Calu3 (cell line): ENCODE data around the gene OVOL3. TPM values are rescaled to one million over a fixed set of nuclear protein-coding genes. Genes with fewer than 3 reads are reported as not detected.

Experiments used
- BruUV-seq: library from RNA; stranded (reverse); fragments of 400-500 nt; replicated peaks from 2 replicates; lab custom pipeline; 2021; lab: Mats Ljungman, UMichigan
- CTCF ChIA-PET: fragments of 300-600 bp; sonication (Branson Sonifier 250); formaldehyde crosslinking; loops from one replicate; lab custom pipeline; 2022; ENCODE audit warnings: antibody characterized with exemption; lab: Charles Lee
- DNase-seq: peaks from one replicate; pipeline ENCODE4 v3.0.0; 2022
- H3K27ac Mint-ChIP-seq: one replicate; pipeline ENCODE4 v1.8.0; 2022; ENCODE audit warnings: mixed read lengths; ENCODE audit not compliant: unreplicated experiment
- H3K27me3 Mint-ChIP-seq: one replicate; pipeline ENCODE4 v1.8.0; 2022; ENCODE audit warnings: mixed read lengths; ENCODE audit not compliant: unreplicated experiment
- H3K36me3 Mint-ChIP-seq: one replicate; pipeline ENCODE4 v1.8.0; 2022; ENCODE audit warnings: mild to moderate bottlenecking, moderate library complexity, mixed read lengths; ENCODE audit not compliant: insufficient read depth, unreplicated experiment
- H3K4me1 Mint-ChIP-seq: one replicate; pipeline ENCODE4 v1.8.0; 2022; ENCODE audit warnings: mild to moderate bottlenecking, low read depth, mixed read lengths; ENCODE audit not compliant: unreplicated experiment
- H3K4me3 Mint-ChIP-seq: one replicate; pipeline ENCODE4 v1.8.0; 2022; ENCODE audit warnings: mild to moderate bottlenecking, low read depth, moderate library complexity, mixed read lengths; ENCODE audit not compliant: unreplicated experiment
- H3K9me3 Mint-ChIP-seq: one replicate; pipeline ENCODE4 v1.8.0; 2022; ENCODE audit warnings: low read depth, mixed read lengths; ENCODE audit not compliant: unreplicated experiment
- intact Hi-C: fragments of 100-400 bp; cut with micrococcal nuclease; formaldehyde crosslinking; loops from one replicate; pipeline ENCODE4 v1.10.0; 2022; ENCODE audit not compliant: unreplicated experiment
- total RNA-seq: library from RNA; stranded (reverse); gene quantifications from 2 replicates; pipeline ENCODE4 v1.2.3, GENCODE V29; 2022
- TF ChIP-seq, protein P1 (sequence below): fragments of 200-600 bp; IDR thresholded peaks from one replicate; pipeline ENCODE4 v1.8.0; 2022; ENCODE audit warnings: antibody characterized with exemption; ENCODE audit not compliant: unreplicated experiment

OVOL3 gene
- total RNA-seq, 1 experiment from 2014 or later = not detected

DNA sequence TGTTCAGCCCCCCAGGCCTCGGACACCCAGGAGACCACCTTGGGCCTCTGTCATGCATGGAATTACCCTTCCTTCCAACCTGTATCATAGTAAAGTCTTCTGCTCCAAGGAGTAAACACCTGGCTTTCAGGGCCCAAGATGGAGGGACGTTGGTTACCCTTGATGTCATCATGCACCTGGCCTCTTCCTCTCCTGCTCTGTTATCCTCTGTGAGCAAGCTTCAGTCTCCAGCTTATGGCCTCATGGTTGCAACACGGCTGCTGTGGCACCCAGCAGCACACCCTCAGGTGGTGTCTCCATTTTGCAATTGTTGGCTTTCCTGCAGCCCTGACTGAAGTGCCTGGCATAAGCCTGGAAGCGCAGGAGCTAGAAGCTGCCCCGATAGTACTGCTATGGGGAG lies 4.0 kb upstream of the OVOL3 start:
- no peak overlapping the region for H3K4me3 Mint-ChIP-seq
- BruUV-seq = no TSS peak
- DNase-seq = no peak
- TF ChIP-seq, protein P1, sequence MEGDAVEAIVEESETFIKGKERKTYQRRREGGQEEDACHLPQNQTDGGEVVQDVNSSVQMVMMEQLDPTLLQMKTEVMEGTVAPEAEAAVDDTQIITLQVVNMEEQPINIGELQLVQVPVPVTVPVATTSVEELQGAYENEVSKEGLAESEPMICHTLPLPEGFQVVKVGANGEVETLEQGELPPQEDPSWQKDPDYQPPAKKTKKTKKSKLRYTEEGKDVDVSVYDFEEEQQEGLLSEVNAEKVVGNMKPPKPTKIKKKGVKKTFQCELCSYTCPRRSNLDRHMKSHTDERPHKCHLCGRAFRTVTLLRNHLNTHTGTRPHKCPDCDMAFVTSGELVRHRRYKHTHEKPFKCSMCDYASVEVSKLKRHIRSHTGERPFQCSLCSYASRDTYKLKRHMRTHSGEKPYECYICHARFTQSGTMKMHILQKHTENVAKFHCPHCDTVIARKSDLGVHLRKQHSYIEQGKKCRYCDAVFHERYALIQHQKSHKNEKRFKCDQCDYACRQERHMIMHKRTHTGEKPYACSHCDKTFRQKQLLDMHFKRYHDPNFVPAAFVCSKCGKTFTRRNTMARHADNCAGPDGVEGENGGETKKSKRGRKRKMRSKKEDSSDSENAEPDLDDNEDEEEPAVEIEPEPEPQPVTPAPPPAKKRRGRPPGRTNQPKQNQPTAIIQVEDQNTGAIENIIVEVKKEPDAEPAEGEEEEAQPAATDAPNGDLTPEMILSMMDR = no peak
- CTCF ChIA-PET = no interaction called here
- H3K36me3 Mint-ChIP-seq = peaks cover 43% of the 10 kb centered on the region
- no peaks in the 10 kb centered on the region for H3K4me1 Mint-ChIP-seq
- intact Hi-C loops = no loop called here
- no peak overlapping the region for H3K27ac Mint-ChIP-seq
- H3K27me3 Mint-ChIP-seq = no peaks in the 10 kb centered on the region
- no peaks in the 10 kb centered on the region for H3K9me3 Mint-ChIP-seq

DNA sequence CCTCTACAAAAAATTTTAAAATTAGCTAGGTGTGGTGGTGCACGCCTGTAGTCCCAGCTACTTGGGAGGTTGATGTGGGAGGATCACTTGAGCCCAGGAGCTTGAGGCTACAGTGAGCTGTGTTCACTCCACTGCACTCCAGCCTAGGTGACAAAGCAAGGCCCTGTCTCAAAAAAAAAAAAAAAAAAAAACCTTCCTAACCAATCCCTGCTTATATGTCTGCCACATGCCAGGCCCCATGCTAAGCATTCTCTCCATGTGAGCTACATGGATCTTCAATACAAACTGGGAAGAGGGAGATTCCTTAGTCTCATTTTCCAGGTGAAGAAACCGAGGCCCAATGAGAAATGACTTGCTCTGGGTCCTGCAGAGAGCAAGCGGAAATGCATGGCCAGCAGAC lies 2.3 kb upstream of the OVOL3 start:
- Mint-ChIP-seq H3K4me1 (peaks cover 12% of the 10 kb centered on the region), H3K9me3 (no peaks in the 10 kb centered on the region), H3K27me3 (no peaks in the 10 kb centered on the region), H3K4me3 (no peak overlapping the region), H3K36me3 (peaks cover 40% of the 10 kb centered on the region), H3K27ac (no peak overlapping the region)
- TF ChIP-seq, protein P1 = no peak
- no peak for DNase-seq
- BruUV-seq = no TSS peak
- CTCF ChIA-PET = no interaction called here
- intact Hi-C loops = no loop called here

DNA sequence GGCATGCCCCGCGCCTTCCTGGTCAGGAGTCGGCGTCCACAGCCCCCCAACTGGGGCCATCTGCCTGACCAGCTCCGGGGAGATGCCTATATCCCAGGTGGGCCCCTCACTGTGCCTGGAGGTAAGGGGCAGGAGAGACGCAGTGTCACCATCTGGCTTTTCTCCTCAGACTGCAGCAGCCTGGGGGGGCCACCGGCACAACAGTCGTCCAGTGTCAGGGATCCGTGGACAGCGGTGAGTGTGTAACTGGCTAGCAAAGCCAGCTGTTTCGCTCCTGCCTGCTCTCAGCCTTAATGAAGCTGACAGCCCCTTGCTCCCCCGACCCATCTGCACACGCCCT lies 227 bp downstream of the OVOL3 start:
- CTCF ChIA-PET = no interaction called here
- no TSS peak for BruUV-seq
- H3K27ac Mint-ChIP-seq = no peak overlapping the region
- peaks cover 26% of the 10 kb centered on the region for H3K4me1 Mint-ChIP-seq
- no peak overlapping the region for H3K4me3 Mint-ChIP-seq
- intact Hi-C loops = no loop called here
- TF ChIP-seq, protein P1 = no peak
- DNase-seq = no peak
- no peaks in the 10 kb centered on the region for H3K9me3 Mint-ChIP-seq
- peaks cover 55% of the 10 kb centered on the region for H3K36me3 Mint-ChIP-seq
- H3K27me3 Mint-ChIP-seq = peaks cover 12% of the 10 kb centered on the region

DNA sequence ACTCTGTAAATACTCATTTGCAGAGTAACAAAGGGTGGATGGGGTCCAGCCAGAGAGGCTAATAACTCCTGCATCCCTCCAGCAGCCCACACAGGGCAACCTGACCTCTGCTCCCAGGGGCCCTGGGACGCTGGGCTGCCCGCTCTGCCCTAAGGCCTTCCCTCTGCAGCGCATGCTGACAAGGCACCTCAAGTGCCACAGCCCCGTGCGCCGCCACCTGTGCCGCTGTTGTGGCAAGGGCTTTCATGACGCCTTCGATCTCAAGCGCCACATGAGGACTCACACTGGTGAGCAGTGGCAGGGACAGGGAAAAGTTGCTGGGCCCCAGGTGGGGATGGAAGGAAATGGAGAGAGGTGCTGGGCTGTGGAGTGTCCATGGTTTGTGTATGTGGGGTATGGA lies 1.7 kb downstream of the OVOL3 start:
- peak overlapping the region; percentile 5 for H3K27ac Mint-ChIP-seq
- TF ChIP-seq, protein P1 = no peak
- peaks cover 12% of the 10 kb centered on the region for H3K27me3 Mint-ChIP-seq
- CTCF ChIA-PET = no interaction called here
- H3K4me1 Mint-ChIP-seq = peaks cover 38% of the 10 kb centered on the region
- no peak for DNase-seq
- H3K9me3 Mint-ChIP-seq = no peaks in the 10 kb centered on the region
- peaks cover 59% of the 10 kb centered on the region for H3K36me3 Mint-ChIP-seq
- intact Hi-C loops = no loop called here
- peak overlapping the region; percentile 90 for H3K4me3 Mint-ChIP-seq
- no TSS peak for BruUV-seq
